ENCODE results near the gene MAL.

Gene MAL

GRCh38 chr2:95099910-95100309, 74.4 kb downstream of the MAL start:
- TF ChIP-seq CTCF (IDR thresholded peaks at IDR 0.05) (no peak), ZFX (IDR thresholded peaks at IDR 0.05; ENCODE audit: borderline replicate concordance) (no peak)
- H3K27ac ChIP-seq: no peak overlapping the region
